ENCODE data around the gene APOBEC3F.
"Not testable (repeated sequence)": the region's sequence is repeated elsewhere in the genome, so short reads cannot be mapped to it uniquely, and the experiment has no call there.

Gene APOBEC3F

GRCh38 chr22:39078329-39078728, 37.7 kb downstream of the APOBEC3F start:
- CTCF ChIA-PET: interaction anchor here (0.7 to 1.0 kb wide), 3 partner anchors 39 to 210 kb away, joined by 3 read pairs; no protein-coding TSS in a partner anchor
- POLR2A ChIA-PET: interaction anchor here (0.7 to 0.9 kb wide), 2 partner anchors 20 to 296 kb away, joined by 3 read pairs; no protein-coding TSS in a partner anchor
- TF ChIP-seq CTCF (IDR thresholded peaks at IDR 0.05; ENCODE audit: insufficient read depth, low read length, missing control alignments): no peak
- no peak for DNase-seq (ENCODE audit: low read depth, low spot score)
- H3K4me3 ChIP-seq (ENCODE audit: low read depth, low read length): no peak overlapping the region

GRCh38 chr22:39079054-39079637, 38.5 kb downstream of the APOBEC3F start:
- CTCF ChIA-PET: interaction anchor here (1.0 kb wide), 1 partner anchor 39 kb away, joined by 3 read pairs; no protein-coding TSS in a partner anchor

GRCh38 chr22:39080052-39080762, 39.5 kb downstream of the APOBEC3F start:
- no peak overlapping the region for H3K4me3 ChIP-seq (ENCODE audit: low read depth, low read length)
- DNase-seq (ENCODE audit: low read depth, low spot score): no peak
- no peak for TF ChIP-seq CTCF (IDR thresholded peaks at IDR 0.05; ENCODE audit: insufficient read depth, low read length, missing control alignments)
- POLR2A ChIA-PET: no interaction called here
- CTCF ChIA-PET: no interaction called here

More at GRCh38 chr22:39079054-39079637, 38.5 kb downstream of the APOBEC3F start:
- POLR2A ChIA-PET; H3K4me3 ChIP-seq (ENCODE audit: low read depth, low read length); DNase-seq (ENCODE audit: low read depth, low spot score): not testable (repeated sequence)

- POLR2A ChIA-PET: no interaction called here
- DNase-seq (ENCODE audit: low read depth, low spot score): no peak
- CTCF ChIA-PET: no interaction called here
- no peak for TF ChIP-seq CTCF (IDR thresholded peaks at IDR 0.05; ENCODE audit: insufficient read depth, low read length, missing control alignments)
- H3K4me3 ChIP-seq (ENCODE audit: low read depth, low read length): no peak overlapping the region
Measured at GRCh38 chr22:39081016-39081415, 40.4 kb downstream of the APOBEC3F start.

- TF ChIP-seq CTCF (IDR thresholded peaks at IDR 0.05; ENCODE audit: insufficient read depth, low read length, missing control alignments): no peak
- ChIA-PET POLR2A (no interaction called here), CTCF (no interaction called here)
- no peak overlapping the region for H3K4me3 ChIP-seq (ENCODE audit: low read depth, low read length)
- no peak for DNase-seq (ENCODE audit: low read depth, low spot score)
Measured at GRCh38 chr22:39081598-39081997, 40.9 kb downstream of the APOBEC3F start.

GRCh38 chr22:39083212-39084165, 42.8 kb downstream of the APOBEC3F start:
- ChIA-PET CTCF (no interaction called here), POLR2A (no interaction called here)
- H3K4me3 ChIP-seq (ENCODE audit: low read depth, low read length): no peak overlapping the region
- no peak for TF ChIP-seq CTCF (IDR thresholded peaks at IDR 0.05; ENCODE audit: insufficient read depth, low read length, missing control alignments)
- DNase-seq (ENCODE audit: low read depth, low spot score): no peak
